DOHH2 (cell line): Measurements from ENCODE around the gene RING1.

Source experiments
- H3F3A ChIP-seq: fragments of 200-600 bp; sonication (generic), shearing (Covaris generic); 2 replicates; pipeline ENCODE4 v1.6.0; 2016; ENCODE audit warnings: antibody characterized with exemption, mild to moderate bottlenecking; ENCODE audit not compliant: control insufficient read depth, insufficient read depth
- H3K27ac ChIP-seq: fragments of 200-600 bp; sonication (generic); 2 replicates; pipeline ENCODE4 v1.5.1; 2014; ENCODE audit warnings: low read depth, mild to moderate bottlenecking, low read length, moderate library complexity
- H3K27me3 ChIP-seq: fragments of 200-600 bp; sonication (generic); 2 replicates; pipeline ENCODE4 v1.6.1; 2014; ENCODE audit warnings: mild to moderate bottlenecking, low read length, mixed read lengths; ENCODE audit not compliant: control insufficient read depth
- H3K36me3 ChIP-seq: fragments of 200-600 bp; sonication (generic); 2 replicates; pipeline ENCODE4 v1.6.1; 2014; ENCODE audit warnings: mild to moderate bottlenecking, low read length, moderate library complexity, mixed read lengths; ENCODE audit not compliant: control insufficient read depth
- H3K4me1 ChIP-seq: fragments of 200-600 bp; sonication (generic); 2 replicates; pipeline ENCODE4 v1.6.1; 2014; ENCODE audit warnings: mild to moderate bottlenecking, low read length, mixed read lengths; ENCODE audit not compliant: control insufficient read depth
- H3K4me2 ChIP-seq: fragments of 200-600 bp; sonication (generic); 2 replicates; pipeline ENCODE4 v1.6.0; 2014; ENCODE audit warnings: mild to moderate bottlenecking, low read length, moderate library complexity
- H3K4me3 ChIP-seq: fragments of 200-600 bp; sonication (generic); 2 replicates; pipeline ENCODE4 v1.5.1; 2014; ENCODE audit warnings: mild to moderate bottlenecking, low read length, mixed read lengths
- H3K79me2 ChIP-seq: fragments of 200-600 bp; sonication (generic); 2 replicates; pipeline ENCODE4 v1.6.1; 2014; ENCODE audit warnings: mild to moderate bottlenecking, low read length, mixed read lengths; ENCODE audit not compliant: control insufficient read depth
- H3K9me2 ChIP-seq: fragments of 200-600 bp; sonication (generic); replicated peaks from 2 replicates; pipeline ENCODE4 v1.6.1; 2014; ENCODE audit warnings: mild to moderate bottlenecking, low read length, mixed read lengths; ENCODE audit not compliant: control insufficient read depth
- H3K9me3 ChIP-seq: fragments of 200-600 bp; sonication (generic); 2 replicates; pipeline ENCODE4 v1.6.1; 2014; ENCODE audit warnings: antibody characterized with exemption, low read length, mixed read lengths; ENCODE audit not compliant: control insufficient read depth, insufficient read depth
- H4K20me1 ChIP-seq: fragments of 200-600 bp; sonication (generic); 2 replicates; pipeline ENCODE4 v1.6.0; 2014; ENCODE audit warnings: low read depth, mild to moderate bottlenecking, antibody characterized with exemption, low read length, moderate library complexity; ENCODE audit not compliant: control insufficient read depth, insufficient read depth
- EZH2phosphoT487 ChIP-seq: fragments of 200-600 bp; sonication (generic); IDR thresholded peaks from 2 replicates; pipeline ENCODE4 v1.6.1; 2017; ENCODE audit warnings: borderline replicate concordance, mild to moderate bottlenecking, antibody characterized with exemption, low read length, moderate library complexity, mixed read lengths
- TF ChIP-seq, protein P1 (sequence below): fragments of 200-600 bp; sonication (generic); IDR thresholded peaks from one replicate; pipeline ENCODE4 v1.5.1; 2014; ENCODE audit warnings: antibody characterized with exemption, mild to moderate bottlenecking, low read depth, low read length; ENCODE audit not compliant: poor library complexity, severe bottlenecking

Gene RING1

DNA sequence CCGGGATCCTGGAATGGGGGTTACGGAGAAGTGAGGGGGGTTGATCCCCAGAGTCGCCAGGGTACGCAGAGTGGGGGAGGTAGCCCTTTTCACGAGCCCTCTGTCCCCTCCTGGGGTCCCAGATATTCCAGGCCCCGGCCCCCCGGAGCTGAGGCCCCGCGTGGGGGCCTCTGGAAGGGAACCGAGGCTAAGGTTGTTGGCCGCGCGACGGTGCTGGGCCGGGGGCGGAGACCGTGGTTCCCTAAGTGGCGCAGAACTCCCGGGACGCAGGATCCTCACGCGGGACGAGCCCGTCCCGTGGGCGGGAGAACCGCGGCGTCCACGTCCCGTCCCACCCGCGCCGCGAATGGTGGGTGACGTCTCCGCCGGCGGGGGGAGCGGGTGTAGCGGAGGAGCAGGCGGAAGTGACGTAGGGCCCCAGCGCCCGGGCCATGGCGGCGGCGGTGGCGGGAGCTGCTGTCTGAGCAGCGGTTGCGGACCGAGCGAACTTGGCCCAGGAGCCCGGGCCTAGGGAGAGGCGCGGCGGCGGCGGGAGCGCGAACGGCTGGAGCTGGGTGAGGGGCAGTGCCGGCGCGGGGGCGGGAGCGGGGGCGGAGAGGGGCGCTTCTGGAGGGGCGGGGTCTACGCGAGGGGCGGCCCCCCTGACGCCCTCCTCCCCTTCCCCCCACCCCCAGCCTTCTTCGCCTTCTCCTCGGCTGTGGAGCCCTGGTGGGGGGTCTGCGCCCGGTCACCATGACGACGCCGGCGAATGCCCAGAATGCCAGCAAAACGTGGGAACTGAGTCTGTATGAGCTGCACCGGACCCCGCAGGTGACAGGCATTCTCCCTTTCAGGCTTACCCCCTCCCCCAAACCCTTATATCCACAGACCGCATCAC is at the start of gene RING1:
TSS of gene RING1 (plus strand) at position 410 of the 877 bp plus-strand sequence. CDS start at position 733, 323 bp downstream.
- H3K9me2 ChIP-seq = no peaks in the 10 kb centered on the region
- peaks cover 46% of the 10 kb centered on the region for H3K4me1 ChIP-seq
- H3K27ac ChIP-seq = peak within 1 kb of the TSS; percentile 64
- H4K20me1 ChIP-seq = no peaks in the 10 kb centered on the region; the same call in 1 of the 2 replicates
- H3K4me3 ChIP-seq = peak within 1 kb of the TSS; percentile 94
- peaks cover 24% of the 10 kb centered on the region for H3F3A ChIP-seq
- H3K4me2 ChIP-seq = peak within 1 kb of the TSS; percentile 99
- no peaks in the 10 kb centered on the region for H3K9me3 ChIP-seq
- peaks cover 19% of the 10 kb centered on the region for H3K36me3 ChIP-seq
- no peak for TF ChIP-seq EZH2phosphoT487
- TF ChIP-seq, protein P1, sequence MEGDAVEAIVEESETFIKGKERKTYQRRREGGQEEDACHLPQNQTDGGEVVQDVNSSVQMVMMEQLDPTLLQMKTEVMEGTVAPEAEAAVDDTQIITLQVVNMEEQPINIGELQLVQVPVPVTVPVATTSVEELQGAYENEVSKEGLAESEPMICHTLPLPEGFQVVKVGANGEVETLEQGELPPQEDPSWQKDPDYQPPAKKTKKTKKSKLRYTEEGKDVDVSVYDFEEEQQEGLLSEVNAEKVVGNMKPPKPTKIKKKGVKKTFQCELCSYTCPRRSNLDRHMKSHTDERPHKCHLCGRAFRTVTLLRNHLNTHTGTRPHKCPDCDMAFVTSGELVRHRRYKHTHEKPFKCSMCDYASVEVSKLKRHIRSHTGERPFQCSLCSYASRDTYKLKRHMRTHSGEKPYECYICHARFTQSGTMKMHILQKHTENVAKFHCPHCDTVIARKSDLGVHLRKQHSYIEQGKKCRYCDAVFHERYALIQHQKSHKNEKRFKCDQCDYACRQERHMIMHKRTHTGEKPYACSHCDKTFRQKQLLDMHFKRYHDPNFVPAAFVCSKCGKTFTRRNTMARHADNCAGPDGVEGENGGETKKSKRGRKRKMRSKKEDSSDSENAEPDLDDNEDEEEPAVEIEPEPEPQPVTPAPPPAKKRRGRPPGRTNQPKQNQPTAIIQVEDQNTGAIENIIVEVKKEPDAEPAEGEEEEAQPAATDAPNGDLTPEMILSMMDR = no peak
- H3K79me2 ChIP-seq = peaks cover 17% of the 10 kb centered on the region
- H3K27me3 ChIP-seq = peaks cover 6% of the 10 kb centered on the region

DNA sequence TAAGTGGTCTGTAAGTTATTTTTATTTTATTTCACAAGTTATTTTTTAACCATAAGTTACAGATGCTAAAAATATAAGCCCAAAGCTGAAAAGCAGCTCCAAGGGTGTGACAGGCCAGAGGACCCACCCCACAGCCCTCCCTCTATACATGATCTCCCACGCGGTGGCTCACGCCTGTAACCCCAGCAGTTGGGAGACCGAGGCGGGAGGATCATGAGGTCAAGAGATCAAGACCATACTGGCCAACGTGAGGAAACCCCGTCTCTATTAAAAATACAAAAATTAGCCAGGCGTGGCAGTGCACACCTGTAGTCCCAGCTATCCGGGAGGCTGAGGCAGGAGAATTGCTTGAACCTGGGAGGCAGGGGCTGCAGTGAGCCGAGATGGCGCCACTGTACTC is 48.2 kb upstream of the RING1 start:
- Histone ChIP-seq H3K27me3 (0 out of 2 replicates have a peak, but pooled peaks cover 3% of the 10 kb centered on the region), H3K4me1 (peaks cover 23% of the 10 kb centered on the region), H3K4me2 (no peak overlapping the region), H4K20me1 (no peaks in the 10 kb centered on the region), H3K9me2 (no peaks in the 10 kb centered on the region), H3K79me2 (no peaks in the 10 kb centered on the region), H3F3A (no peaks in the 10 kb centered on the region), H3K36me3 (no peaks in the 10 kb centered on the region), H3K9me3 (no peaks in the 10 kb centered on the region), H3K27ac (no peak overlapping the region), H3K4me3 (no peak overlapping the region)
- TF ChIP-seq, protein P1 = no peak
- no peak for TF ChIP-seq EZH2phosphoT487

DNA sequence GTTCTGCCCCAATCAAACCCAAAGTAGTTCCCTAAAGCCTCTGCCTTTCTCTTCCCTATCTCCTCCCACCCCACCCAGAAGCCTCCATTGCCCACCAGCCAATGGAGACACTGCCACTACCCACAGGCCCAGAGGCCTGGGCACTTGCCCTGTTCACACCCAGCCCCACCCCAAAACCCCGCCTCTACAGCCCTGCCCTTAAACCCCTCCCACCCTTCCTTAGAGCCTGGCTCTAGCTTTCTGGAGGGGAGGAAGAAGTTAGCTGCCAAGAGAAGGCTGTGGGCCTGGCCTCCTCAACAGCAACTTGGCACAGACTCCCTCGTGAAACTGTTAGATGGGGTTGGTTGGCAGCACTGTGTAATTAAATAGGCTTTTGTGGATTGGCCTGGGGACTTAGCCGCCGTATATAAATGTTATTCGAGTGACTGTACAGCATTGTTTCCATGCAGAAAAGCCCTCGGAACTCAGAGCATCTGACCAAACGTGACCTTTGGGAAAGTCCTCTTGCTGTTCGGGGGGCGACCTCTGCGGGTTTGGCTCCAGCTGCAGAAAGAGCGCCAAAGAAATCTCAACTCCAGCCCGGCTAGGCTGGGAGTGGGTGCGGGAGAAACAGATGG is 47.5 kb upstream of the RING1 start:
- Histone ChIP-seq H3K9me2 (no peaks in the 10 kb centered on the region), H3K4me3 (peak overlapping the region; percentile 65; the same call in 1 of the 2 replicates), H3F3A (no peaks in the 10 kb centered on the region), H3K79me2 (no peaks in the 10 kb centered on the region), H3K36me3 (no peaks in the 10 kb centered on the region), H3K4me2 (peak overlapping the region; percentile 71), H3K27ac (no peak overlapping the region), H4K20me1 (no peaks in the 10 kb centered on the region), H3K4me1 (peaks cover 23% of the 10 kb centered on the region), H3K27me3 (0 out of 2 replicates have a peak, but pooled peaks cover 3% of the 10 kb centered on the region), H3K9me3 (no peaks in the 10 kb centered on the region)
- TF ChIP-seq, protein P1 = no peak
- TF ChIP-seq EZH2phosphoT487 = no peak
